Progenitor cell of endocrine pancreas (in vitro differentiated cells): ENCODE data around the gene VPS45. TPM values are rescaled to one million over a fixed set of nuclear protein-coding genes. Genes with fewer than 3 reads are reported as not detected.

Experiments
- DNase-seq: peaks from one replicate; pipeline ENCODE4 v3.0.0; 2021; ENCODE audit warnings: low spot score; ENCODE audit not compliant: unreplicated experiment
- H3K27ac Mint-ChIP-seq: 2 replicates; pipeline ENCODE4 v1.8.0; 2021; ENCODE audit warnings: mild to moderate bottlenecking, moderate library complexity, mixed read lengths
- H3K27me3 Mint-ChIP-seq: 2 replicates; pipeline ENCODE4 v1.8.0; 2021; ENCODE audit warnings: mixed read lengths
- H3K36me3 Mint-ChIP-seq: 2 replicates; pipeline ENCODE4 v1.8.0; 2022; ENCODE audit warnings: mixed read lengths; ENCODE audit not compliant: insufficient read depth
- H3K4me1 Mint-ChIP-seq: 2 replicates; pipeline ENCODE4 v1.8.0; 2021; ENCODE audit warnings: low read depth, mixed read lengths
- H3K4me3 Mint-ChIP-seq: 2 replicates; pipeline ENCODE4 v1.8.0; 2021; ENCODE audit warnings: low read depth, mild to moderate bottlenecking, moderate library complexity, mixed read lengths
- H3K9me3 Mint-ChIP-seq: 2 replicates; pipeline ENCODE4 v1.8.0; 2021; ENCODE audit warnings: low read depth, mixed read lengths
- total RNA-seq: library from RNA; stranded (reverse); gene quantifications from 2 replicates; pipeline ENCODE4 v1.2.1, GENCODE V29; 2021
- TF ChIP-seq, protein P1 (sequence below): fragments of 200-600 bp; sonication (generic); IDR thresholded peaks from one replicate; pipeline ENCODE4 v1.5.0; 2021; ENCODE audit warnings: antibody characterized with exemption, mild to moderate bottlenecking; ENCODE audit not compliant: unreplicated experiment

The VPS45 gene
- total RNA-seq, 1 donor from 2014 or later = 53.0 TPM

DNA sequence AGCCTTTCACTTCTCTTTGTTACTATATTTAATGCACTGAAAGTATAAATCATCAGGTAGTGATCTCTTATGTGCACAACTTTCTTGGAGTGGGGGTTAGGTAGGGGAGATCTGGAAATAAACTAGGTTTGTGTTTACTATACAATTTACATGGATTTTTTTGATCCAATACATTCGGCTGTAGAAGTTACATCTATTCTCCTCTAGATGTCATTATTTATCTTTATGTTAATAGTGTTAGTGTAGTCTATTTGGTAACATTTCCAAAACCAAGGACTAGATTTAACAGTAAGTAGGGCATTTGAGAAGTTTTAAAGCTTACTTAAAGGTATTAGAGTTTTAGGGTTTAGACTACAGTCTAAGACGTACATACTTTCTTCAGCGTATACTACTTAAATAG lies 5.4 kb downstream of the VPS45 start:
- Mint-ChIP-seq H3K27ac (no peak overlapping the region), H3K9me3 (no peaks in the 10 kb centered on the region), H3K4me1 (peaks cover 14% of the 10 kb centered on the region), H3K4me3 (no peak overlapping the region), H3K27me3 (no peaks in the 10 kb centered on the region), H3K36me3 (peaks cover 29% of the 10 kb centered on the region)
- DNase-seq = no peak
- TF ChIP-seq, protein P1, sequence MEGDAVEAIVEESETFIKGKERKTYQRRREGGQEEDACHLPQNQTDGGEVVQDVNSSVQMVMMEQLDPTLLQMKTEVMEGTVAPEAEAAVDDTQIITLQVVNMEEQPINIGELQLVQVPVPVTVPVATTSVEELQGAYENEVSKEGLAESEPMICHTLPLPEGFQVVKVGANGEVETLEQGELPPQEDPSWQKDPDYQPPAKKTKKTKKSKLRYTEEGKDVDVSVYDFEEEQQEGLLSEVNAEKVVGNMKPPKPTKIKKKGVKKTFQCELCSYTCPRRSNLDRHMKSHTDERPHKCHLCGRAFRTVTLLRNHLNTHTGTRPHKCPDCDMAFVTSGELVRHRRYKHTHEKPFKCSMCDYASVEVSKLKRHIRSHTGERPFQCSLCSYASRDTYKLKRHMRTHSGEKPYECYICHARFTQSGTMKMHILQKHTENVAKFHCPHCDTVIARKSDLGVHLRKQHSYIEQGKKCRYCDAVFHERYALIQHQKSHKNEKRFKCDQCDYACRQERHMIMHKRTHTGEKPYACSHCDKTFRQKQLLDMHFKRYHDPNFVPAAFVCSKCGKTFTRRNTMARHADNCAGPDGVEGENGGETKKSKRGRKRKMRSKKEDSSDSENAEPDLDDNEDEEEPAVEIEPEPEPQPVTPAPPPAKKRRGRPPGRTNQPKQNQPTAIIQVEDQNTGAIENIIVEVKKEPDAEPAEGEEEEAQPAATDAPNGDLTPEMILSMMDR = peak; percentile 15

DNA sequence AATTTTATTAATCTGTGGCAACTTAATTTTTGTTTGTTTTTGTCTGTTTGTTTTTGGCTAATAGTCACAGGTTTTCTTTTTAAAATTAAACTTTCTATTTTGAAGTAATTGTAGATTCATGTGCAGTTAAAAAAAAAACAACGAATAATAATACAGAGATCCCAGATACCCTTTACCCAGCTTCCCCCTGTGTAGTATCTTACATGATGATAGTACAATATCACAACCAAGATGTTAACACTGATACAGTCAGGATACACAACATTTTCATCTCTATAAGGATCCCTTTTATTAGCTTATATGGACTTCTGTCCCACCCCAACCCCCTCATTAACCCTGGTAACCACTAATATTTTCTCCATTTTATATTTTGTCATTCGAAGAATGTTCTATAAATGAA lies 5.9 kb downstream of the VPS45 start:
- TF ChIP-seq, protein P1 = no peak
- H3K27ac Mint-ChIP-seq = no peak overlapping the region
- H3K9me3 Mint-ChIP-seq = no peaks in the 10 kb centered on the region
- no peak overlapping the region for H3K4me3 Mint-ChIP-seq
- H3K27me3 Mint-ChIP-seq = no peaks in the 10 kb centered on the region
- DNase-seq = no peak
- peaks cover 9% of the 10 kb centered on the region for H3K4me1 Mint-ChIP-seq
- H3K36me3 Mint-ChIP-seq = peaks cover 31% of the 10 kb centered on the region

DNA sequence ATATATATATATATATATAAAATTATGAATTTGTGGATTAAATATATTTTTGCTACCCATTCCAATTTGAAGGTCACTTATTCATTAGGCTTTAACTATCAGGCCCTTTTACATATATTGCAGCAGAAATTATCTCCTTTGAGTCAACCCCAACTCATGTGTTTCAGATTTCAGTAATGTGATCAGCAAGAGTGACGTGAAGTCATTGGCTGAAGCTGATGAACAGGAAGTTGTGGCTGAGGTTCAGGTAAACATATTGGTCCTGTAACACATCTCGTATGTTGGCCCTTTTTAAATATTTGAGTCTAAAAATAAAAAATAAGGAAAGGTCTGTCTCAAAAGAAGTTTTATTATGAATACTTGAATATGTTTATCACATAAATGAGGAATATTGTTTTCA lies 8.5 kb downstream of the VPS45 start:
- Mint-ChIP-seq H3K4me3 (no peak overlapping the region), H3K4me1 (no peaks in the 10 kb centered on the region)

DNA sequence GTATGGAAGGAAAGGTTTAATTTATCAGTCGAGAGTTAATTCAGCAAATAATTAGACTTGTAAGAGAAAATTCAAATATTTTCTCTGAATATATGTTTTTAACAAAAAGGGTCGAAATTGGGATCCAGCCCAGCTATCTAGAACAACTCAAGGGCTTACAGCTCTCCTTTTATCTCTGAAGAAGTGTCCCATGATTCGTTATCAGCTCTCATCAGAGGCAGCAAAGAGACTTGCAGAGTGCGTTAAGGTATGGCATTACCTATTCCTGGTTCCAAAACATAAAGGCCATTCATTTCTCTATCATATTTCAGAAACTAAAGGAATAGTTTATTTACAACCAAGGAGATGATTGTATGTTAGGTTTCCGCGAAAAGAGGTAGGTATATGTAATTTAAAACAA lies 9.4 kb downstream of the VPS45 start:
- Mint-ChIP-seq H3K36me3 (peaks cover 29% of the 10 kb centered on the region), H3K27me3 (no peaks in the 10 kb centered on the region), H3K27ac (no peak overlapping the region), H3K9me3 (no peaks in the 10 kb centered on the region), H3K4me1 (no peaks in the 10 kb centered on the region), H3K4me3 (no peak overlapping the region)
- TF ChIP-seq, protein P1 = no peak
- no peak for DNase-seq

More for the DNA sequence above, 8.5 kb downstream of the VPS45 start:
- Mint-ChIP-seq H3K9me3 (no peaks in the 10 kb centered on the region), H3K27ac (no peak overlapping the region), H3K27me3 (no peaks in the 10 kb centered on the region), H3K36me3 (peaks cover 29% of the 10 kb centered on the region)
- TF ChIP-seq, protein P1 = no peak
- DNase-seq = no peak

DNA sequence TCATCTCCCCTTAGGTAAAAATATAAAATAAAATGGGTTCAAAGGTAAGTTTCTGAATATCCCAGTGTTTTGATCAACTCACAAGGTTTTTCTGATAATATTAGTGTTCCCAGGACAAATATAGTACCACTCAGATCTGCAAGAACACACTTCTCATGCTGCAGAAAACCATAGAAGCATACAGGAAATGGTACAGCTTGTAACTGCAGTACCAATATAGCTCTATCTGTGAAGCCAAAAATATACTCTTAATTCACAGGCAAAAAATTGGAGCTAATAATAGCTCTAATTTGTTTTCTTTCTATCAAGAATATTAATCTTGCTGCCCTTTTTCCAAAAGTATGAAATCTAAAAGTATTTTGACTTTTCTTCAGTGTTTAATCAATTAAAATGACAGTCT lies 13.2 kb downstream of the VPS45 start:
- DNase-seq = no peak
- TF ChIP-seq, protein P1 = no peak
- Mint-ChIP-seq H3K36me3 (peaks cover 20% of the 10 kb centered on the region), H3K4me1 (no peaks in the 10 kb centered on the region), H3K4me3 (no peak overlapping the region), H3K9me3 (no peaks in the 10 kb centered on the region), H3K27ac (no peak overlapping the region), H3K27me3 (no peaks in the 10 kb centered on the region)
